HEK293 (cell line): ENCODE measurements around the gene PPHLN1.

Source experiments
- CTCF ChIA-PET: fragments of 350-600 bp; formaldehyde crosslinking; extraction: SDS; loops from one replicate; lab custom pipeline; 2021; ENCODE audit warnings: antibody characterized with exemption; lab: Yijun Ruan, JAX
- POLR2A ChIA-PET: fragments of 300-600 bp; formaldehyde crosslinking; extraction: SDS; loops from one replicate; lab custom pipeline; 2020; ENCODE audit warnings: antibody characterized with exemption, inconsistent platforms; lab: Yijun Ruan, JAX
- H3K27ac ChIP-seq: fragments of 200-500 bp; sonication (Bioruptor generic); 2 replicates; pipeline ENCODE4 v1.5.1; 2014; ENCODE audit warnings: low read depth, low read length, control low read depth, inconsistent platforms; ENCODE audit errors: extremely low read depth
- H3K36me3 ChIP-seq, 2 experiments: fragments of 200-500 bp in 1 of 2; sonication (Bioruptor generic) in 1 of 2; 1 replicate in 1 of 2; 2 replicates in 1 of 2; pipeline ENCODE4 v1.5.1; 2014 to 2017; ENCODE audit warnings: inconsistent platforms in 2 of 2, low read length in 2 of 2; ENCODE audit not compliant: control insufficient read depth in 2 of 2, insufficient read depth in 1 of 2
- H3K4me1 ChIP-seq: fragments of 200-500 bp; sonication (Bioruptor generic); 2 replicates; pipeline ENCODE4 v1.5.1; 2014; ENCODE audit warnings: mild to moderate bottlenecking, low read length, inconsistent platforms; ENCODE audit not compliant: control insufficient read depth, insufficient read depth
- H3K4me3 ChIP-seq: 2 replicates; pipeline ENCODE4 v1.5.1; 2011; ENCODE audit warnings: low read depth, mild to moderate bottlenecking, control low read depth, low read length, moderate library complexity
- H3K9me3 ChIP-seq: fragments of 200-500 bp; sonication (Bioruptor generic); 2 replicates; pipeline ENCODE4 v1.5.1; 2014; ENCODE audit warnings: low read depth, low read length, inconsistent platforms; ENCODE audit not compliant: control insufficient read depth, insufficient read depth
- REPIN1 ChIP-seq: fragments of 450-650 bp; formaldehyde crosslinking; IDR thresholded peaks from 2 replicates; pipeline ENCODE4 v1.5.1; 2017; ENCODE audit warnings: missing biosample characterization, missing genetic modification characterization, low read depth
- ZNF16 ChIP-seq: fragments of 450-650 bp; formaldehyde crosslinking; IDR thresholded peaks from 2 replicates; pipeline ENCODE4 v1.5.1; 2016; ENCODE audit warnings: low read depth, missing biosample characterization, missing genetic modification characterization
- ZNF692 ChIP-seq: fragments of 450-650 bp; formaldehyde crosslinking; IDR thresholded peaks from 2 replicates; pipeline ENCODE4 v1.5.1; 2016; ENCODE audit warnings: missing biosample characterization, missing genetic modification characterization
- ZSCAN16 ChIP-seq: fragments of 450-650 bp; formaldehyde crosslinking; IDR thresholded peaks from 2 replicates; pipeline ENCODE4 v1.5.1; 2016; ENCODE audit warnings: missing biosample characterization, missing genetic modification characterization
- ZSCAN18 ChIP-seq: fragments of 450-650 bp; formaldehyde crosslinking; IDR thresholded peaks from 2 replicates; pipeline ENCODE4 v1.5.1; 2016; ENCODE audit warnings: missing biosample characterization, missing genetic modification characterization

PPHLN1 gene

GRCh38 chr12:42490261-42490842 is 164.4 kb downstream of the PPHLN1 start:
- no peak for TF ChIP-seq ZSCAN18 (tag by site-specific recombination)
- TF ChIP-seq ZNF16 (tag by site-specific recombination), result 0 out of 2 replicates have a peak, but pooled peaks have one; percentile 29
- TF ChIP-seq ZSCAN16, result no peak
- no peak for TF ChIP-seq REPIN1 (tag by site-specific recombination)
- TF ChIP-seq ZNF692 (tag by site-specific recombination), result no peak
- CTCF ChIA-PET, result interaction anchor here (0.7 to 1.5 kb wide), 2 partner anchors 8 to 1028 kb away, joined by 3 read pairs; no protein-coding TSS in a partner anchor

More at GRCh38 chr12:42490261-42490842, 164.4 kb downstream of the PPHLN1 start:
- Histone ChIP-seq H3K4me1 (no peaks in the 10 kb centered on the region; the same call in 1 of the 2 replicates), H3K9me3 (no peaks in the 10 kb centered on the region), H3K36me3 (no peaks in the 10 kb centered on the region; a peak in 1 of 3 replicates), H3K4me3 (no peak overlapping the region), H3K27ac (no peak overlapping the region)
- POLR2A ChIA-PET, result interaction anchor here (0.6 kb wide), 1 partner anchor 93 kb away, joined by 3 read pairs; no protein-coding TSS in a partner anchor
